PC-9 (cell line): ENCODE data around the gene KLHDC4.

Experiments used
- CTCF ChIP-seq: fragments of 200-600 bp; sonication (generic); conservative IDR thresholded peaks from 2 replicates; pipeline ENCODE4 v1.6.1; 2017; ENCODE audit warnings: mixed run types, antibody characterized with exemption, mild to moderate bottlenecking, moderate library complexity
- EZH2 ChIP-seq: fragments of 200-600 bp; sonication (generic); IDR thresholded peaks from 2 replicates; pipeline ENCODE4 v1.8.0; 2017; ENCODE audit warnings: antibody characterized with exemption, low read depth

- TF ChIP-seq CTCF (no peak), EZH2 (no peak)
Measured at GRCh38 chr16:87707714-87708580, 57.8 kb downstream of the KLHDC4 start.
